Esophagus squamous epithelium (tissue), 5 donors: ENCODE measurements around the gene FOXB2. TPM values are rescaled to one million over a fixed set of nuclear protein-coding genes. Genes with fewer than 3 reads are reported as not detected.
A peak's percentile ranks its signal among the peaks of the same experiment; 100 is the strongest.

Experiments used
- DNase-seq: peaks from one replicate; lab custom pipeline; 2025; lab: John Stamatoyannopoulos, UW
- H3K27ac ChIP-seq, 4 donors: fragments of 200-600 bp; sonication (generic); one replicate each; pipeline ENCODE4 v1.5.1; 2016 to 2019; ENCODE audit warnings: mild to moderate bottlenecking in 1 of 4
- H3K27me3 ChIP-seq, 4 donors: fragments of 200-600 bp; sonication (generic); 1 replicate in 3 of 4; 2 replicates in 1 of 4; pipeline versions ENCODE4 v1.5.1 to v1.6.0; 2017 to 2021; ENCODE audit warnings: antibody characterized with exemption in 1 of 4
- H3K36me3 ChIP-seq, 3 donors: fragments of 200-600 bp; sonication (generic); one replicate each; pipeline ENCODE4 v1.5.1; 2016 to 2019
- H3K4me1 ChIP-seq, 3 donors: fragments of 200-600 bp; sonication (generic); one replicate each; pipeline ENCODE4 v1.5.1; 2017 to 2019
- H3K4me3 ChIP-seq, 4 donors: fragments of 200-600 bp; sonication (generic); 1 replicate in 3 of 4; 2 replicates in 1 of 4; pipeline ENCODE4 v1.5.1; 2016 to 2019; ENCODE audit warnings: mild to moderate bottlenecking in 2 of 4, moderate library complexity in 1 of 4
- H3K9me3 ChIP-seq, 3 donors: fragments of 200-600 bp; sonication (generic); one replicate each; pipeline ENCODE4 v1.5.1; 2016 to 2019
- POLR2A ChIP-seq, 4 donors: fragments of 450-650 bp; IDR thresholded peaks; one replicate each; pipeline ENCODE4 v1.6.1; 2017; ENCODE audit warnings: antibody characterized with exemption in 4 of 4, mild to moderate bottlenecking in 4 of 4, moderate library complexity in 3 of 4
- WGBS, 2 donors: methylation state at CpG; one replicate each; pipeline ENCODE4 v1.1.5; 2018; 5-methylcytosine and 5-hydroxymethylcytosine counted together
- intact Hi-C: fragments of 100-400 bp; cut with DNase I; formaldehyde crosslinking; loops from one replicate; pipeline ENCODE4 v1.15.0; 2022
- total RNA-seq, 4 donors: library from RNA; depleted of rRNA; stranded (reverse); fragments of >200 nt; gene quantifications; one replicate each; pipeline ENCODE4 v1.1.0, GENCODE V29; 2016
- TF ChIP-seq, protein P1 (sequence below), 6 experiments: fragments of 450-650 bp in 4 of 6; fragments of 200-600 bp in 2 of 6; sonication (generic) in 2 of 6; IDR thresholded peaks; one replicate each; pipeline ENCODE4 v1.5.1; 2016 to 2019; ENCODE audit warnings: antibody characterized with exemption in 6 of 6, mild to moderate bottlenecking in 4 of 6, moderate library complexity in 4 of 6
- donor health status: DM: yes; HTN: yes; CAD: no.

Gene FOXB2
- total RNA-seq, 4 donors from 2014 or later: not detected

DNA sequence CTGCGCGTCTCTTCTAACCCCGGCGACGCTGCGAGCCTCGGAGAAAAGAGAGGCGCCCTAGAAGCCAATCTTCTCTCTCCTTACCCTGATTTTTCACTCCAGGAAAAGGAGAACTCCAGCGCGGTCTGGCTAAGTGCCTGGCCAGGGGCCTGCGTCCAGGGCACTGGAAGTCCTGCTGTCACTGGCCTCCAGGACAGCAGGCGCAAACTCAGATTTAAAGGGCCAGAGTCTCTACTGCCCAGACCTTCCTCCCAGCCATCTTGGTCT, 553 bp upstream of the FOXB2 start:
- peak overlapping the region in 2 of 4 donors; percentile 19 to 35 for H3K4me3 ChIP-seq
- intact Hi-C loops: no loop called here
- H3K27ac ChIP-seq: no peak overlapping the region
- no peak for TF ChIP-seq POLR2A (IDR thresholded peaks at IDR 0.05)
- TF ChIP-seq, protein P1, sequence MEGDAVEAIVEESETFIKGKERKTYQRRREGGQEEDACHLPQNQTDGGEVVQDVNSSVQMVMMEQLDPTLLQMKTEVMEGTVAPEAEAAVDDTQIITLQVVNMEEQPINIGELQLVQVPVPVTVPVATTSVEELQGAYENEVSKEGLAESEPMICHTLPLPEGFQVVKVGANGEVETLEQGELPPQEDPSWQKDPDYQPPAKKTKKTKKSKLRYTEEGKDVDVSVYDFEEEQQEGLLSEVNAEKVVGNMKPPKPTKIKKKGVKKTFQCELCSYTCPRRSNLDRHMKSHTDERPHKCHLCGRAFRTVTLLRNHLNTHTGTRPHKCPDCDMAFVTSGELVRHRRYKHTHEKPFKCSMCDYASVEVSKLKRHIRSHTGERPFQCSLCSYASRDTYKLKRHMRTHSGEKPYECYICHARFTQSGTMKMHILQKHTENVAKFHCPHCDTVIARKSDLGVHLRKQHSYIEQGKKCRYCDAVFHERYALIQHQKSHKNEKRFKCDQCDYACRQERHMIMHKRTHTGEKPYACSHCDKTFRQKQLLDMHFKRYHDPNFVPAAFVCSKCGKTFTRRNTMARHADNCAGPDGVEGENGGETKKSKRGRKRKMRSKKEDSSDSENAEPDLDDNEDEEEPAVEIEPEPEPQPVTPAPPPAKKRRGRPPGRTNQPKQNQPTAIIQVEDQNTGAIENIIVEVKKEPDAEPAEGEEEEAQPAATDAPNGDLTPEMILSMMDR (IDR thresholded peaks at IDR 0.05): no peak
- WGBS, 2 donors: 6 to 8% methylated on average over 4 to 8 of the region's 12 CpGs
- peaks cover 61 to 100% (median 81%) of the 10 kb centered on the region in 4 donors for H3K27me3 ChIP-seq
- peaks cover 15 to 81% (median 23%) of the 10 kb centered on the region in 3 donors for H3K4me1 ChIP-seq
- no peaks in the 10 kb centered on the region for H3K9me3 ChIP-seq
- no peaks in the 10 kb centered on the region for H3K36me3 ChIP-seq
- no peak for DNase-seq

DNA sequence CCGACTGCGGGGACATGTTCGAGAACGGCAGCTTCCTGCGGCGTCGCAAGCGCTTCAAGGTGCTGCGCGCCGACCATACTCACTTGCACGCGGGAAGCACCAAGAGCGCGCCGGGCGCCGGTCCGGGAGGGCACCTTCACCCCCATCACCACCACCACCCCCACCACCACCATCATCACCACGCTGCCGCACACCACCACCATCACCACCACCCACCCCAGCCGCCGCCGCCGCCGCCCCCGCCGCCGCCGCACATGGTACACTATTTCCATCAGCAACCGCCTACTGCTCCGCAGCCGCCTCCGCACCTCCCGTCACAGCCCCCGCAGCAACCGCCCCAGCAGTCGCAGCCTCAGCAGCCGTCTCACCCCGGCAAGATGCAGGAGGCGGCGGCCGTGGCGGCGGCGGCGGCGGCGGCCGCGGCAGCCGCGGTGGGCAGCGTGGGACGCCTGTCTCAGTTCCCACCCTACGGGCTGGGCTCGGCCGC, 514 bp downstream of the FOXB2 start:
- peaks cover 58 to 100% (median 72%) of the 10 kb centered on the region in 4 donors for H3K27me3 ChIP-seq
- TF ChIP-seq POLR2A (IDR thresholded peaks at IDR 0.05): no peak
- TF ChIP-seq, protein P1 (IDR thresholded peaks at IDR 0.05): no peak
- no peaks in the 10 kb centered on the region for H3K36me3 ChIP-seq
- peak overlapping the region in 2 of 4 donors; percentile 27 to 54 for H3K4me3 ChIP-seq
- H3K27ac ChIP-seq: no peak overlapping the region
- DNase-seq: no peak
- WGBS, 2 donors: 20 to 24% methylated on average over 1 to 17 of the region's 58 CpGs
- no peaks in the 10 kb centered on the region for H3K9me3 ChIP-seq
- intact Hi-C loops: no loop called here
- peaks cover 15 to 70% (median 18%) of the 10 kb centered on the region in 3 donors for H3K4me1 ChIP-seq

DNA sequence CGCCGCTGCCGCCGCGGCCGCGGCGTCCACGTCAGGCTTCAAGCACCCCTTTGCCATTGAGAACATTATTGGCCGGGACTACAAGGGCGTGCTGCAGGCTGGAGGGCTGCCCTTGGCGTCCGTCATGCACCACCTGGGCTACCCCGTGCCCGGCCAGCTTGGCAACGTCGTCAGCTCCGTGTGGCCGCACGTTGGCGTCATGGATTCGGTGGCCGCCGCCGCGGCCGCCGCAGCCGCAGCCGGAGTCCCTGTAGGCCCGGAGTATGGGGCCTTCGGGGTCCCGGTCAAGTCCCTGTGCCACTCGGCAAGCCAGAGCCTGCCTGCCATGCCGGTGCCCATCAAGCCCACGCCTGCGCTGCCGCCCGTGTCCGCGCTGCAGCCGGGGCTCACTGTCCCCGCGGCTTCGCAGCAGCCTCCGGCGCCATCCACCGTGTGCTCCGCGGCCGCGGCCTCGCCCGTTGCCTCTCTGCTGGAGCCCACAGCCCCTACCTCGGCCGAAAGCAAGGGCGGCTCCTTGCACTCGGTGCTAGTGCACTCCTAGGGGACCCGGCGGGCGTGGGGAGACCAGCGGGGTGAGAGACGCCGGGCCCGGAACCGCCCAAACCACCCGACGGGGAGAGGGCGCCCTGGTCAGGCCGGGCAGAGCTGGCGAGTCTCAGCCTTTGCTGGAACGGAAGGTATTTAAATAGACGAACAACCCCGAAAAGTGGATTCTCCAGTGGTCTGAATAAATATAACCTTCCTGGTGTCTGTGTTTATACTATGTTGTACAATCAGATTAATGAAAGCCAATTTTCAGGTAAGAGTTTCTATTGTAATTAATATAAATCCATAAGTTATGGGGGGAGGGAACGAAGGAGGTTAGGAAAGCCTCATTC, 1.2 kb downstream of the FOXB2 start:
- Histone ChIP-seq H3K9me3 (no peaks in the 10 kb centered on the region), H3K27me3 (peaks cover 51 to 100% (median 66%) of the 10 kb centered on the region in 4 donors), H3K27ac (no peak overlapping the region), H3K4me1 (peaks cover 15 to 64% (median 18%) of the 10 kb centered on the region in 3 donors), H3K4me3 (peak overlapping the region in 2 of 4 donors; percentile 27 to 54), H3K36me3 (no peaks in the 10 kb centered on the region)
- TF ChIP-seq, protein P1 (IDR thresholded peaks at IDR 0.05): no peak
- TF ChIP-seq POLR2A (IDR thresholded peaks at IDR 0.05): no peak
- 5 to 8% methylated on average over 6 to 22 of the region's 75 CpGs for WGBS, 2 donors
- intact Hi-C loops: no loop called here
- DNase-seq: no peak

DNA sequence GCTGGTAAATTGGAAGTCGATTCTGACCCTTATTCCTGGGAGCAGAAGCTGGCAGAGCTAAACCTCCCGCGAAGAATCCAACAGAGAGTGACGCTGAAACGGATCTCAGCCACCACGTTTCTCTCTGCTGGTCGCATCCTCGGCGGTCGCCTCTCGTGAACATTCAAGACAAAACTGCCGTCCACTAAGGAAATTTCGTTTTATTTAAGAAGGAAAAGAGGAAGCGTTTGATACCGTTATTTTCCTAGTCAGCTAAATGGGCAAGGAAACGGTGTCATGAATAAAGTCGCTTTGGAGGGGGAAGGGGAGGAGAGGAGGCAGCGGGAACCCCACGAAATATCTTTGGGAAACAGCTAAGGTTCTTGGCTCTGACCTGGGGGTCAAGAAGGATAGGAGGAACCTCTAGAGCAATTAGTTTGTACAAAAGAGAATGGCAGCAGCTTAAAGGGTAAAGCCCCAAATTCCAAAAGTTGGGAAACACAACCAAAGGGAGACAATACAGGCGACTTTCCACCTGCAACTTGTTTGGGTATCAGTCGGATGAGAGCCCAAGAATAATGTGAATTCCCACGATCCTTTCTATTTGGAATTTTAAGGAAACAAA, 1.9 kb downstream of the FOXB2 start:
- peaks cover 11 to 56% (median 13%) of the 10 kb centered on the region in 3 donors for H3K4me1 ChIP-seq

More for the DNA sequence above, 1.9 kb downstream of the FOXB2 start:
- H3K4me3 ChIP-seq: peak overlapping the region in 1 of 4 donors; percentile 19
- H3K27me3 ChIP-seq: peaks cover 44 to 100% (median 59%) of the 10 kb centered on the region in 4 donors
- no peak for DNase-seq
- no peaks in the 10 kb centered on the region for H3K9me3 ChIP-seq
- TF ChIP-seq, protein P1 (IDR thresholded peaks at IDR 0.05): no peak
- no peak for TF ChIP-seq POLR2A (IDR thresholded peaks at IDR 0.05)
- no peak overlapping the region for H3K27ac ChIP-seq
- 12 to 17% methylated on average over 22 of the region's 22 CpGs for WGBS, 2 donors
- intact Hi-C loops: no loop called here
- no peaks in the 10 kb centered on the region for H3K36me3 ChIP-seq
